Spleen (tissue), 7 donors: ENCODE results near the gene CUL1.

Source experiments
- POLR2A ChIP-seq, 3 donors: fragments of 450-650 bp; IDR thresholded peaks; one replicate each; pipeline ENCODE4 v1.5.1; 2017; ENCODE audit warnings: antibody characterized with exemption in 3 of 3, mild to moderate bottlenecking in 1 of 3
- TF ChIP-seq, protein P1 (sequence below), 11 experiments: fragments of 200-600 bp in 7 of 11; fragments of 450-650 bp in 4 of 11; sonication (generic) in 4 of 11; IDR thresholded peaks in 8 of 11; conservative IDR thresholded peaks in 3 of 11; 1 replicate in 7 of 11; 2 replicates in 4 of 11; pipeline versions ENCODE4 v1.4.0 to v1.8.0; 2016 to 2021; ENCODE audit warnings: antibody characterized with exemption in 11 of 11, inconsistent platforms in 4 of 11, mild to moderate bottlenecking in 1 of 11
- donor health status: DM: no; HTN: no; CAD: no; lungs with moderate emphysema.
- donor health status: DM: no; HTN: no; CAD: no.
- donor health status: DM: no; HTN: no; CAD: no.

DNA sequence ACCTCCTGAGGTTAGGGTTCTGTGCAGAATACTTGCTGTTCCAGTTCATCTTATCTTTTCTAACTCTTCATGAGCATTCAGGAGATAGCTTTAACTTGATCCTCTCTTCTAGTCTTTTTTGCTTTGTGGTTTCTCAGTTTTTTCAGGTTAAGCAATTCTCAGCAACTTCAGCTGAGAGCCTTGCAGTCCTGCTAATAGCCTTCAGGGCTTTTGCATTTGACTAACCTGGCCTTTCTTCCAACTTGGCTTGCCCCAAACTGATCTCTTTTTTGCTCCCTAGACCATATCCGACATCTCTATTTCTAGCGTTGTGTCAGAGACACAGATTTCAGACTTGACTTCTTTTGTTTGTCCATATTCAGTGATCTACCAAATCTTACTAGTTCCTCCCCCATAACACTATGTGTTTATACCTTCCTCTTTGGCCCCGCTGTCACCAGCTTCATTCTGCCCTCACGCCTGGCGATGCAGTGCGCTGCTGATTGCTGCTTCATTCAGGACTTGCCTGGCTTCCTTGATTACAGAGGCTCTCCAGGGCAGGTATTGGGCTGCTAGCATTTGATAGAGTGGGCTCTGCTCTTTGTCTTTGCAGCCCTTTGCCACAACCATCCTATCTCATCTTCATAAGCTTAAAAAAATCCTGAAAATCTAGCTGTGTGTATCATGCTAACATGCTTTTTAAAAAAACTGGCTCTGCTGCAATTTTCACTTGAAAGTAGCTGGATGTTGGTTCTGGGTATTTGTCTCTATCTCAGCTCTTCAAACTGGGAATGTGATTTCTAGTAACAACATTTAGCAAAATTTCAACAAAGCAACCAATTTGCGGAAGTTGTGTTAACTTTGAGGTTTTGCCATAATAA is 9.6 kb downstream of the CUL1 start:
- TF ChIP-seq, protein P1, sequence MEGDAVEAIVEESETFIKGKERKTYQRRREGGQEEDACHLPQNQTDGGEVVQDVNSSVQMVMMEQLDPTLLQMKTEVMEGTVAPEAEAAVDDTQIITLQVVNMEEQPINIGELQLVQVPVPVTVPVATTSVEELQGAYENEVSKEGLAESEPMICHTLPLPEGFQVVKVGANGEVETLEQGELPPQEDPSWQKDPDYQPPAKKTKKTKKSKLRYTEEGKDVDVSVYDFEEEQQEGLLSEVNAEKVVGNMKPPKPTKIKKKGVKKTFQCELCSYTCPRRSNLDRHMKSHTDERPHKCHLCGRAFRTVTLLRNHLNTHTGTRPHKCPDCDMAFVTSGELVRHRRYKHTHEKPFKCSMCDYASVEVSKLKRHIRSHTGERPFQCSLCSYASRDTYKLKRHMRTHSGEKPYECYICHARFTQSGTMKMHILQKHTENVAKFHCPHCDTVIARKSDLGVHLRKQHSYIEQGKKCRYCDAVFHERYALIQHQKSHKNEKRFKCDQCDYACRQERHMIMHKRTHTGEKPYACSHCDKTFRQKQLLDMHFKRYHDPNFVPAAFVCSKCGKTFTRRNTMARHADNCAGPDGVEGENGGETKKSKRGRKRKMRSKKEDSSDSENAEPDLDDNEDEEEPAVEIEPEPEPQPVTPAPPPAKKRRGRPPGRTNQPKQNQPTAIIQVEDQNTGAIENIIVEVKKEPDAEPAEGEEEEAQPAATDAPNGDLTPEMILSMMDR (IDR thresholded peaks at IDR 0.05 in 8 of 11, conservative IDR thresholded peaks at IDR 0.05 in 3 of 11): no peak
- no peak for TF ChIP-seq POLR2A (IDR thresholded peaks at IDR 0.05)
